GM18909 (cell line): Measurements from ENCODE around the gene ARID3C.
A peak's percentile ranks its signal among the peaks of the same experiment; 100 is the strongest.

Source experiments
- ATAC-seq: cut with Tn5 transposase; IDR thresholded peaks from one replicate; pipeline ENCODE4 v1.9.1; 2021; ENCODE audit warnings: mild to moderate bottlenecking; ENCODE audit not compliant: unreplicated experiment, poor library complexity

Gene ARID3C

DNA sequence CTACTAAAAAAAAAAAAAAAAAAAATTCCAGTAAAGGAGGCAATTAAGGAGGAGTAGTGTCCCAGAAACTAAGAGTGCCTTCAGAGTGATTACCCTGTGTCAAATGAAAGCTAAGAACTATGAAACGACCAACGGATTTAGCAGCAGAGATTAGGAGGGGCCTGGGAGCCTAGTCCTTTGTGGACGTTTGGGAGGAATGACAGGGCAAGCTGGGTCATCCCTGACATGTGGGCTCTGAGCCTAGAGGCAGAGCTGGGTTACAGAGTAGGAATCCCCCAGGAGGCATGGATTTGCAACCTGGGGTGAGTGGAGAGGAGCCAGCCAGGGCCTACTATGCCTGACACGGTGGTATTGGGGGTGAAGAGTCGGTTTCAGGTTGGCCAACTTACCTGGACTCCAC lies 4.3 kb upstream of the ARID3C start:
- no peak for ATAC-seq

GRCh38 chr9:34630402-34631154 lies 1.7 kb upstream of the ARID3C start:
- no peak for ATAC-seq

DNA sequence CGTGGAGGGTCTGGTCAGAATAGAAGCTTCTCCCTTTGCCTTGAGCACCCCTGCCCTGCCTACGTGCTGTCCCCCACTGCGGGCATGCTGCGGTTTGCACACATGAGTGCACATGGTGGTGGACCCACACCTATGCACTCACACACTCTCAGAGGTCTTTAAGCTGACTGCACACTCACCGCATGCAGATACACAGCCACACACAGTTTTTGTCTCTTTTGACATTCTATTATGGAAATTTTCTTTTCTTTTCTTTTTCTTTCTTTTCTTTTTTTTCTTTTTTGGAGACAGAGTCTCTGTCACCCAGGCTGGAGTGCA lies 584 bp upstream of the ARID3C start:
- no peak for ATAC-seq

DNA sequence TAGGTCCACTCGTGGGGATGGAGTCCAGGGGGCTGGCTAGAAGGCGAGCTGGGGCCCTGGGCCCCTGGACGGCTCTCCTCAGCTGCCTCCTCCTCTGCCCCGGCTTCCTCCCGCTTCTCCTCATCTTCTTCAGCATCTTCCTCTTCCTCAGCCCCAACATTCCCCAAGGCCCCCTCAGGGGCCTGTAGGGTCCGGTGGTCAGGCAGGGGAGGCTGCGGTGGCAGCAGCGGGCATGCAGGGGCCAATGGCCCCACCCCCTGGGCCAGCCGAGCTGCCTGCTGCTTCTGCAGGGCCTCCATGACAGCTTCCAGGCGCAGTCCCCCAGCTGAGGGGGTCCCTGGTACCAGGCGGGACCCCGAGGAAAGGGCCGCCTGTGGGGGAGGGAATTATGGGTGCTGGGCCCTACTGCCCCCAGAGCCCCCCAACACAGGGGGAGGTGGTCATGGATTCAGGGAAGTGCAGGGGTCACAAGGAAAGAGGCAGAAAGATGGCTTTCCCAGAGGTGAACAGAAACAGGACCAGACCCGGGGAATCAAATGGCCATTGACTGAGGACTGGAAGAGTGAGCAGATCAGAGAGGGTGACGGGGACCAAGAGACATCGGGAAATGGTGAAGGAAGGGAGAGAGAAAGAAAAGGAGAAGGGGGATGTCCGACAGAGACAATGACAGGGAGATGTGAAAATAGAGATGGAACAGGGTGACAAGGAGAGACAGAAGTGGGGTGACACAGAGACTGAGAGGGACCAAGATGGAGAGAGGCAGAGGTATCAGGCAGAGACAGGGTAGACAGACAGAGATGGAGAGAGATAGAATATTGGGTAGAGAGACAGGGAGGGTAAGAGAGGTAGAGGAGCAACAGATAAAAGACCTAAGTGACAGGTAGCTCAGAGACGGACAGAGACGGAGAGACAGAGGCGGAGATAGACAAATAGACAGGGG lies 880 bp downstream of the ARID3C start:
- ATAC-seq = no peak

- ATAC-seq = no peak
Measured at GRCh38 chr9:34625186-34625486, 3.7 kb downstream of the ARID3C start.

DNA sequence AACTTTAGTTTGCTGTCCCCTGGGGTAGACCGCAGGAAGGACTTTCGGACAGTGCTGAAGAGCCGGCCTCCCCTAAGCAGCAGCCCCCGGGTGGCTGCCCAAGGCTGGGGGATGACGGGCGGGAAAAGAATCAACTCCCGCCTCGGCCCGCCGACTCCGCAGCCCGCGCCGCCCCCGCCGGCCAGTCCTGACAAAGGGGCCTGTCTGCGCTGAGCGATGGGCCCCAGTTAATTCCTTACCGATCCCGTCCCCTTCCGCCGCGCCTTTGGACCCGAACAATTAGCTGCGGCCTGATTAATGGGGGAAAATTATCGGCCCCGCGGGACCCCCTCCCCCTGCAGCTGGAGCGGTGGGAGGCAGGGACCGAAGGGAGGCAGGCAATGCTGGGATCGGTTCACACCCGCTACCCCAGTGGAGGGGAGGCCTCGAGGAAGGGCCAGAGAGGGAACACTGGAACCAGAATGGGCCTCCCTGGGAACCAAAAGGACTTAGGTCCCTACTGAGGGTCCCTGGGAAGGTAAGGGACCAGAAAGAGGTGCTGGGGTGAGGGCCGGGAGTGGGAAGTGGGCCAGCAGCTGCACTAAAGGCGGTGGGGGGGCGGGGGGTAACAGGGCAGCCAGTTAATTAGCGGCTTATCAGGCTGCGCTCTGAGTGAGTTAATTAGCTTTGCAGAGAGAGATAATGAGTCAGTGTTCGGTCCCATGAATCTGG lies 4.2 kb downstream of the ARID3C start:
- no peak for ATAC-seq

GRCh38 chr9:34623374-34624235 lies 5.3 kb downstream of the ARID3C start:
- no peak for ATAC-seq

DNA sequence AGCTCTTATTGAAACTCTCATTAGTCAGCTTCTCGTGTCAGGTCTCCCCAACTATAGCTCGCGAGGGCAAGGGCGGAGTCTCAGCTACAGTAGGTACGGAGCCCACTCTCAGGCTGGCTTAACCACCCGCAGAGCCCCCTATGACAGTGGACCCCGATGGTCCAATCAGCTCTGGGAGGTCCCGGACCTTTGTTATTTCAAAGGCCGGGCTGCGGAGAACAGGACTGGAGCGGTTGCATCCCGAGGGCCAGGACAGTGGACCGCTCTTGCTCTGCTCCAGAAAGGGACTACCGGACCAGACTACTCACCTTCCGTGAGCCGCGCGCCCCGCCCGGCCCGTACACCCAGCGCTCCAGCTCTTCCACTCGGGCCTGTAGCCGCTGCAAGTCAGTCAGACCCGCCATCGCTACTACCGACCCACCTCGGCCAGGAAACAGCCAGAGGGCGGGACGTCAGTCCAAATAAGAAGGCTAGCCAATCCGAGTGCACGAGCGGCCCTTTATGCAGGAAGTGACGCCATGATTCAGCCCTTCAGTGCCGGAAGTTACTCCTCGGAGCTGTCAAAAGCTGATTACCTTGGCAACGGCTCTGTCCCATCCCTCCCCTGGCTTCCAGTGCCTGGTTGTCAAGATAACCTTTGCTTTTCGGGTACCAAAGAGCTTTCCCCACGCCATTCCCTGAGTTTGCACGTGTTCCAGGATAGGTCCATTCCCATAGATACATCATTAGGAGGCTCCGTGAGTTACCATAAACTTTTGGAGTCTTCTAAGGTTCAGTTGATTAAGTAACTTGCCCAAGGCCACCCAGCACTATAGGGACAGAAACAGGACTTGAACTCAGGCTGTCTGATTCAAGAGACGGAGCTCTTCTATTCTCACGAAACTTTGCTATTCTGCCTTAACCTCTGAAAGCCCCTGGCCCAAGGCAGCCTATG lies 8.5 kb downstream of the ARID3C start, which contains the start of gene DCTN3:
DCTN3 (minus strand) TSS at position 435 of the 934 bp plus-strand sequence; CDS start at position 404, 31 bp downstream.
- ATAC-seq = peak; percentile 100

GRCh38 chr9:34615132-34615531 lies 13.7 kb downstream of the ARID3C start:
- no peak for ATAC-seq

- peak; percentile 43 for ATAC-seq
Measured at GRCh38 chr9:34612788-34613390, 16.0 kb downstream of the ARID3C start.

- ATAC-seq = peak; percentile 91
Measured at GRCh38 chr9:34611811-34612787, 16.8 kb downstream of the ARID3C start, which contains the start of gene RPP25L. Gene RPP25L (minus strand): TSS chr9:34612097. CDS start chr9:34611296, 801 bp downstream.

GRCh38 chr9:34611251-34611810 lies 17.5 kb downstream of the ARID3C start:
- no peak for ATAC-seq

GRCh38 chr9:34610434-34611206 lies 18.2 kb downstream of the ARID3C start:
- ATAC-seq = no peak

DNA sequence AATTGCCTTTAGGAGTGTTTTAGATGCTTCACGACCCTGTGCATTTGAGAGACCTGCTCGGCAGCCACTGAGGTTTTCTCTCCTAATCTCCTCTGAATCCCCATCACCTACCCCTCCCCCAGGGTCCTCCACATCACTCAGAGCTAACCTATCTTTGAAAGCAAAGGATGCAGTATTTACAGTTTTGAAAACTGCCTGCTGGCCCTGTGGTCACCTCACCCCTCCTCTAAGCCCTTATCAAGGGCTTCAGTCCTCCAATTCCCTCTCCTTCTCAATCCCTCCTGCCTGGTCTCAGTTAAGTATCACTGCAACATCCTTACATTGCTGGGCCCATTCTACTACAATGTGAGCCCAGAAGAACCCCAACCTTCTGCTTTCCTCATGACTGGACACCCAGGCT lies 21.5 kb downstream of the ARID3C start:
- no peak for ATAC-seq

DNA sequence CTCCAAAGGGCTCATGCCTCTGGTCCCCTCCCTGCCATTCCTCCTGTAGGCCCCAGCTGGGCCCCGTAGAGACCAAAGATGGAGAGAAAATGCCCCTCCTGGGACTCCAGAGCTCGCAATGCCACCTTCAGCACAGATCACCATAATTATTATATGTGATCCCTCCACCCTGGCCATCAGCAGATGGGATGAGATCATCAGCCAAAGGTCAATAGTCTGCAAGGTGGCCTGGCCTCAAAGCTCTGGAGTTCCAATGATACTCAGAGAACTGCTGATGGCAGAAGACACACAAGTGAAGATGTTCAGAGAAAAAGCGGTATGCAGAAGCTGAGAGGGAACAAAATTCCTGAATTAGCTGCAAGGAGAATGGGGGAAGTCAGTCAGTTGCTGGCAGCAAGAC lies 22.0 kb downstream of the ARID3C start:
- no peak for ATAC-seq

- no peak for ATAC-seq
Measured at GRCh38 chr9:34606190-34606589, 22.7 kb downstream of the ARID3C start.
